ENCODE measurements around the gene PPP6R2. TPM values are rescaled to one million over a fixed set of nuclear protein-coding genes. Genes with fewer than 3 reads are reported as not detected.

Gene PPP6R2
- polyA plus RNA-seq, 1 donor (not counting 4 experiments of a cell fraction or from before 2014, with no cell fraction given), result 19.8 TPM

- dilution Hi-C loops (cut with MboI; ENCODE audit: extremely low pct_ligation_motif_present, low sequenced_read_pairs), result no loop called here
- Histone ChIP-seq H3K27ac (ENCODE audit: control insufficient read depth, insufficient read depth, low read length) (no peak overlapping the region), H3K9me3 (ENCODE audit: control insufficient read depth, low read depth, low read length) (no peaks in the 10 kb centered on the region), H4K20me1 (ENCODE audit: control insufficient read depth, extremely low read depth, insufficient read depth, low read length) (no peaks in the 10 kb centered on the region), H3K4me1 (ENCODE audit: control insufficient read depth, extremely low read depth, insufficient read depth, low read length) (peaks cover 4% of the 10 kb centered on the region), H3K9me1 (ENCODE audit: control insufficient read depth, extremely low read depth, insufficient read depth, low read length) (no peaks in the 10 kb centered on the region), H3K27me3 (ENCODE audit: control insufficient read depth, extremely low read depth, insufficient read depth, low read length) (peaks cover 20% of the 10 kb centered on the region), H3K79me2 (ENCODE audit: control insufficient read depth, insufficient read depth, low read length) (no peaks in the 10 kb centered on the region), H3K4me2 (ENCODE audit: control insufficient read depth, extremely low read depth, insufficient read depth, low read depth, low read length) (no peak overlapping the region), H3K4me3 (ENCODE audit: control insufficient read depth in 2 of 3, extremely low read depth in 1 of 3, insufficient read depth in 2 of 3, low read depth in 1 of 3, low read length in 3 of 3) (no peak overlapping the region), H3K9ac (ENCODE audit: control insufficient read depth, extremely low read depth, insufficient read depth, low read length) (no peak overlapping the region), H3K36me3 (ENCODE audit: control insufficient read depth in 2 of 2, extremely low read depth in 1 of 2, insufficient read depth in 2 of 2, low read length in 2 of 2) (no peaks in the 10 kb centered on the region), H2AFZ (ENCODE audit: control insufficient read depth, low read length) (no peak overlapping the region)
- DNase-seq (ENCODE audit: low read depth, low spot score) (no peak), FAIRE-seq (no peak)
- TF ChIP-seq CTCF (optimal IDR thresholded peaks at IDR 0.05 in 1 of 3, IDR thresholded peaks at IDR 0.05 in 1 of 3, conservative IDR thresholded peaks at IDR 0.05 in 1 of 3; ENCODE audit: extremely low read depth in 1 of 3, insufficient read depth in 2 of 3, low read length in 3 of 3) (no peak), EZH2 (IDR thresholded peaks at IDR 0.05; ENCODE audit: low read length) (no peak)
These were observed 29.1 kb upstream of the PPP6R2 start for GRCh38 chr22:50314081-50314454.

GRCh38 chr22:50314455-50315288, 28.5 kb upstream of the PPP6R2 start:
- Histone ChIP-seq H3K36me3 (ENCODE audit: control insufficient read depth in 2 of 2, extremely low read depth in 1 of 2, insufficient read depth in 2 of 2, low read length in 2 of 2) (no peaks in the 10 kb centered on the region), H3K9me1 (ENCODE audit: control insufficient read depth, extremely low read depth, insufficient read depth, low read length) (no peaks in the 10 kb centered on the region), H3K27ac (ENCODE audit: control insufficient read depth, insufficient read depth, low read length) (no peak overlapping the region), H3K4me1 (ENCODE audit: control insufficient read depth, extremely low read depth, insufficient read depth, low read length) (peaks cover 4% of the 10 kb centered on the region), H3K4me3 (ENCODE audit: control insufficient read depth in 2 of 3, extremely low read depth in 1 of 3, insufficient read depth in 2 of 3, low read depth in 1 of 3, low read length in 3 of 3) (no peak overlapping the region), H3K79me2 (ENCODE audit: control insufficient read depth, insufficient read depth, low read length) (no peaks in the 10 kb centered on the region), H2AFZ (ENCODE audit: control insufficient read depth, low read length) (no peak overlapping the region), H3K9ac (ENCODE audit: control insufficient read depth, extremely low read depth, insufficient read depth, low read length) (no peak overlapping the region), H3K4me2 (ENCODE audit: control insufficient read depth, extremely low read depth, insufficient read depth, low read depth, low read length) (no peak overlapping the region), H3K27me3 (ENCODE audit: control insufficient read depth, extremely low read depth, insufficient read depth, low read length) (peaks cover 20% of the 10 kb centered on the region), H4K20me1 (ENCODE audit: control insufficient read depth, extremely low read depth, insufficient read depth, low read length) (no peaks in the 10 kb centered on the region), H3K9me3 (ENCODE audit: control insufficient read depth, low read depth, low read length) (no peaks in the 10 kb centered on the region)
- DNase-seq (ENCODE audit: low read depth, low spot score) (no peak), FAIRE-seq (no peak)
- dilution Hi-C loops (cut with MboI; ENCODE audit: extremely low pct_ligation_motif_present, low sequenced_read_pairs), result no loop called here
- TF ChIP-seq EZH2 (IDR thresholded peaks at IDR 0.05; ENCODE audit: low read length), result no peak
- TF ChIP-seq CTCF (optimal IDR thresholded peaks at IDR 0.05 in 1 of 3, IDR thresholded peaks at IDR 0.05 in 1 of 3, conservative IDR thresholded peaks at IDR 0.05 in 1 of 3; ENCODE audit: extremely low read depth in 1 of 3, insufficient read depth in 2 of 3, low read length in 3 of 3), result no peak

Data from keratinocyte (primary cell).